GM12801 (cell line): ENCODE results near the gene CAMK2G.

Source experiments
- TF ChIP-seq, protein P1 (sequence below): IDR thresholded peaks from one replicate; pipeline ENCODE4 v1.5.1; 2011; ENCODE audit warnings: control low read depth; ENCODE audit not compliant: insufficient read length; ENCODE audit errors: extremely low read depth

Gene CAMK2G

DNA sequence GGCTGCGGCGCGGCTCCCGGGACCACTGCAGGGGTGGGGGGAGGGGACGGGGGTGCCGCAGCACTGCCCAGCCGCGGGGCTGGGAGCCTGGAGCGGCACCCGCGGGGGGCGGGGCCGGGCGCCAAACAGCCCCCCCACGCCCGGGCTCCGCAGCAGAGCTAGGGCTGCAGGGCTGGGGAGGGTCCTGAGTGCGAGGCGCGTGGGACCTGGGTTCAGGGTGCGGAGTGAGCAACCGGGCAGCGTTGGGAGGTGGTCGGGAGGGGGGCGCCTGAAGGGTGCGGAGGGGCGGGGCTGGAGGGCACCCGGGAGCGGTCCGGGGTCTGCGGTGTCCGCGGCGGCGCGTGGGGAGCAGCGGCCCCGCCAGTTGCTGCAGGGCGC, 528 bp downstream of the CAMK2G start:
- TF ChIP-seq, protein P1, sequence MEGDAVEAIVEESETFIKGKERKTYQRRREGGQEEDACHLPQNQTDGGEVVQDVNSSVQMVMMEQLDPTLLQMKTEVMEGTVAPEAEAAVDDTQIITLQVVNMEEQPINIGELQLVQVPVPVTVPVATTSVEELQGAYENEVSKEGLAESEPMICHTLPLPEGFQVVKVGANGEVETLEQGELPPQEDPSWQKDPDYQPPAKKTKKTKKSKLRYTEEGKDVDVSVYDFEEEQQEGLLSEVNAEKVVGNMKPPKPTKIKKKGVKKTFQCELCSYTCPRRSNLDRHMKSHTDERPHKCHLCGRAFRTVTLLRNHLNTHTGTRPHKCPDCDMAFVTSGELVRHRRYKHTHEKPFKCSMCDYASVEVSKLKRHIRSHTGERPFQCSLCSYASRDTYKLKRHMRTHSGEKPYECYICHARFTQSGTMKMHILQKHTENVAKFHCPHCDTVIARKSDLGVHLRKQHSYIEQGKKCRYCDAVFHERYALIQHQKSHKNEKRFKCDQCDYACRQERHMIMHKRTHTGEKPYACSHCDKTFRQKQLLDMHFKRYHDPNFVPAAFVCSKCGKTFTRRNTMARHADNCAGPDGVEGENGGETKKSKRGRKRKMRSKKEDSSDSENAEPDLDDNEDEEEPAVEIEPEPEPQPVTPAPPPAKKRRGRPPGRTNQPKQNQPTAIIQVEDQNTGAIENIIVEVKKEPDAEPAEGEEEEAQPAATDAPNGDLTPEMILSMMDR = no peak

DNA sequence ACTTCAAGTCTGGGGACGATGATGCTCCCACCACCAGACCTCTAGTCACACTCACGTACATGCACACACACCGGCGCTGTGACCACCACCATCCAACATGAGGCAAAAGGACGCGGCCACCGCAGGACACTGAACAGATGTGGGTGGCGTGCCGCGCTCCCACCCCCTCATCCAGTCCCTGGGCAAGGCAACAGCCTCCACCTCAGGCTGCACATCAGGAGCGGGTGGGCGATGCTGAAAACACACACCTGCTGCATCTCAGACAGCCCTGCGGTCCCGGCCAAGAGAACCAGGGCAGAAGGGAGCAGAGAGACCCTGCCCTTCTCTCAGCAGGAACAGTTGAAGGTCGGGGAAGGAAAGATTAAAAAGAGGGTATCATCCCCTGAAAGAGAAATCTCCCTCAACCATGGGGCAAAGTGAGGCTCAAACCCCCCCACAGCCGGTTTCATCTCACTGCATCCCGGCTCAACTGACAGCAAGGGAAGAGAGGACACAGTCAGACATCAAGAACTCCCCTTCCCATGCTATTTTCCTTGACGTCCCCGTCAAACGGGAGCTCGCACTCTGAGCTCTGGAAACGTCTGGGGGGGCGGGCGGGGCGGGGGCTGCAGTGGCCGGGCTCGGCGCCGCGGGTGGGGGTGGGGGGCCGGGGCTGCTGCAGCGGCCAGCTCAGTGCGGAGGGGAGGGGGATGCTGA, 1.1 kb downstream of the CAMK2G start:
- TF ChIP-seq, protein P1 = no peak

DNA sequence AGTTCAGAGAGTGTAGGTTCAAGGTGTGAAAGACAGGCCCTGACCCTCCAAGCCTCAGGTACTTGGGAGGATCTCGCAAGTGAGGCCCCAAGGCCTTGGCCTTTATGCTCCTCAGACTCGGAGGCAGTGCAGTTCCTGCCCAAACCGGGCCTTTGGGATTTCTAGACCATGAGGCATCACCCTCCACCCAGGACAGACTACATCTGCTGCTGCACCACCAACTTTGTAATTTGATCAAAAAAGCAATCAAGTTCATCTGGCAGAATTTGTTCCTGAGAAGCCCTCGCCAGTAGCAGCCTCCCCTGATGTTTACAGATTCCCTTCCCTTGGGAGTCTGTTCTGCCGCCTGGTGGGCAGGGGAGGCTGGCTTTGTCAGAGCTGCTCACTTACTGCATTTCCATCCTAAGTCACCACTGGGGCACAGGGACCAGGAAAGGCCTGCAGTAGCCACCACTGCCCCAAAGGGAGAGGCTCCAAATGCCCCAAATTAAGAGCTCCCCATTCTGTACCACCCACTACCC, 2.1 kb downstream of the CAMK2G start:
- TF ChIP-seq, protein P1 = no peak

DNA sequence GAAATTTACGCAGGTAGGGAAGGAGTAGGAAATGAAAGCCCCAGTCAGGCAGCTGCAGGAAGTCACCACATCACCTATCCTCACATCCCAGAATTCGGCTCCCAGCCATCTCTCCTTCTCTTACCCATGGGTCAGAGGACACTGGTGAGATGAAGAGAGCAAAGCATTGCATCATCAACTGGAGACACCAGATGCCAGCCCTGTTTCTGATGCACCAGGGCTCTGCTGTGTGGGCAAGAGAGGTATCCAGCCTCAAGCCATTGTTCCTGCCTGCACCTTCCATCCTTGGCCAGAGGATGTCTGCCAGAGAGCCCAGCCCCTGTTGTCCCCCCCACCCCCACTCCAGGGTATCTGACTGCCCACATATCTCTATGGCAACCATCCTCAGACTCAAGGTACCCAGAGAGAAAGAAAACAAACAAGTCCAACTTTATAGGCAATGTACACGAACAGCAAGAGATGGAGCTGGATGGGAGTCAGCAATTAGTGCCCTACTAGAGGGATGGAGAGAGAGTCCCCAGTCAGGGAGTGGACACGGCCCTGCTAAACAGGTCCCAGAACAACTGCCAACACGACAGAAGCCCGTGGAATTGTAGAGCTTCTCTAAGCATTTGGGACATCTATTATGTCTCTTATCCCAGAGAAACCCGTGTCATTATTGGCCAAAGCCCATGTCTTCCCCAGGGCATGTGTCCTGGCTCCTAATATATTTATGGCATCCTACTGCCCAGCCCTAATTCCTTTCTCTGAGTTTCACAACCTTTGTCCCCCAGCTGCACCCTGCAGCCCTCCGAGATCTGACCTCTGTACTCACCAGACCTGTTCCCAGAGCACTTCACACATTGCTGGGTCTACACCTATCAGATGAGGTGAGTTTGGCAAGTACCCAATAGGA, 2.8 kb downstream of the CAMK2G start:
- TF ChIP-seq, protein P1 = no peak

DNA sequence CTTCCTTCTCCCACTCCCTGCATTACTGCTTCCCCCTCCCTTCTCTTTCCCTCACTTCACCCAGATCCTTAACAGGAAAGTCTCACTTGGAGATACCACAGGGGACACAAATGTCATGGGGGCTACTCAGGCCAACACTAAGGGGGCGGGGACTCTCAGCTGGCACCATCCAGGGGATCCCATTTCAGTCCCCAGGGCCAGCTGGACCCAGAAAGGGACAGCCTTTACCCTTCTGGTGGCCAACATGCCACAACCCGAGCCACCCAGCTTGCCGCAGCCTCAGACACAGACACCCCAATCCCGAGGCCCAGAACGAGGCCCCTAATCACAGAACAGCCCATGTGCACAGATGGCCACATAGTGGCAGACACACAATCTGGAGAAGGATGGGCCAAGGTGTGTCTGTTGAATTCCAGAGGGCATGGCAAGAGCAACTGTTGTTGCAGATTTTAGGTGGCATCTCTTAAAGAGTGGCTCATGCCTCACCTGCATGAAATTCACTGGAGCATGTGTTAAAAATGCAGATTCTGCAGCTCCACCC, 5.6 kb downstream of the CAMK2G start:
- TF ChIP-seq, protein P1 = no peak

DNA sequence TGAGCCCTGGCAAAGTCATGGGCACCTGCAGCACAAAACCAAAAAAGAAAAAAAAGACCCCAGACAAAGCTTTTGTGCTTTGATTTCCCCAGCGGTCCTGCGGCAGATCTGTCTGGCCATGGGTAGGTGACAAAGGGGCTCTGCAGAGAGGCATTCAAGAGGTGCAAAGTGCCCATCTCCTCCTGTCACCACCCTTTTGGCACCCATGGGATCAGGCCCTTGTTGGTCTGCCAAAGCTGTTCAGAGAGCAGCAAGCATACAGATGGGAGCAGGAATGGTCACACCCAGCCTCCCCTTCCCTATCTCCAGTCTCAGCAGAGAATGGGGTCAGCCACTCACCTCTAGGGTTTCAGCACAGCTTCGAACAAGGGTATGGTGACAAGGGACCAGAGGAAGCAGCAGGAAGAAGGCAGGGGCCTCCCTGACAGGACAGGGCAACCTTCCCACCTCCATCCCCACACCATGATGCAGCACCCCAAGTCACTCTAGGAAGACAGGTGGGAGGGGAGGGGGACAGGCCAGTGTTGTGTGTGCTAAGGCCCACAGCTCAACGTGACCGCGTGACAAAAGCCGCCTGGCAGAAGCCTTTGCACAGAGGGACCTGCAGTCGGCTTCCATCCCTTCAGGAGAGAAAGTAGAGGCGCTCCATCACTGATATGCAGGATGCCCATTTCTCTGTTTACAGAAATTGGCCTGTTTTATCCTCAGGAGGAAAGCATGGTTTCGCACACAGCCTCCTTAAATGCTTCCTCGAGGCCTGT, 6.3 kb downstream of the CAMK2G start:
- TF ChIP-seq, protein P1 = no peak
